GM12874 (cell line): Measurements from ENCODE around the gene RPUSD4.

Experiments
- TF ChIP-seq, protein P1 (sequence below): IDR thresholded peaks from 2 replicates; pipeline ENCODE4 v1.5.1; 2011; ENCODE audit warnings: low read depth, mild to moderate bottlenecking, control low read depth, low read length, moderate library complexity; ENCODE audit not compliant: insufficient read depth

RPUSD4 gene

DNA sequence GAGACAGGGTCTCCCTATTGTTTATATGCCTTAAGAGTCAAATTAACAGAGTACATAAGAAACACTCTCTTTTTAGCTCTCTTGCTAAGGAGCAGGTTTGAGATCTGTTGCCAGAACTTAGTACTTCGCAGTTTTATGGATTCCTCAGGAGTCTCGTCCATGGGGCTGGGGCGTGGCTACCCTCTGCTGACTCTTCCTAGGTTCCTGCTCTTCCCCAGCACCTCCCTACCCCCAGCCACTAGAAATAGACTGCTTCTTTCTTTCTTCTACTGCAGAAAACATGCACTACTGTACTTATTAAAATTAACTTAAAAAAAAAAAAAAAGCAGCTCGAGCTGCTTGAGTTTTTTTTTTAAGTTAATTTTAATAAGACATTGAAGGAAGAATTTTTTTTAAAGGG, 8.1 kb upstream of the RPUSD4 start:
- TF ChIP-seq, protein P1, sequence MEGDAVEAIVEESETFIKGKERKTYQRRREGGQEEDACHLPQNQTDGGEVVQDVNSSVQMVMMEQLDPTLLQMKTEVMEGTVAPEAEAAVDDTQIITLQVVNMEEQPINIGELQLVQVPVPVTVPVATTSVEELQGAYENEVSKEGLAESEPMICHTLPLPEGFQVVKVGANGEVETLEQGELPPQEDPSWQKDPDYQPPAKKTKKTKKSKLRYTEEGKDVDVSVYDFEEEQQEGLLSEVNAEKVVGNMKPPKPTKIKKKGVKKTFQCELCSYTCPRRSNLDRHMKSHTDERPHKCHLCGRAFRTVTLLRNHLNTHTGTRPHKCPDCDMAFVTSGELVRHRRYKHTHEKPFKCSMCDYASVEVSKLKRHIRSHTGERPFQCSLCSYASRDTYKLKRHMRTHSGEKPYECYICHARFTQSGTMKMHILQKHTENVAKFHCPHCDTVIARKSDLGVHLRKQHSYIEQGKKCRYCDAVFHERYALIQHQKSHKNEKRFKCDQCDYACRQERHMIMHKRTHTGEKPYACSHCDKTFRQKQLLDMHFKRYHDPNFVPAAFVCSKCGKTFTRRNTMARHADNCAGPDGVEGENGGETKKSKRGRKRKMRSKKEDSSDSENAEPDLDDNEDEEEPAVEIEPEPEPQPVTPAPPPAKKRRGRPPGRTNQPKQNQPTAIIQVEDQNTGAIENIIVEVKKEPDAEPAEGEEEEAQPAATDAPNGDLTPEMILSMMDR: no peak

DNA sequence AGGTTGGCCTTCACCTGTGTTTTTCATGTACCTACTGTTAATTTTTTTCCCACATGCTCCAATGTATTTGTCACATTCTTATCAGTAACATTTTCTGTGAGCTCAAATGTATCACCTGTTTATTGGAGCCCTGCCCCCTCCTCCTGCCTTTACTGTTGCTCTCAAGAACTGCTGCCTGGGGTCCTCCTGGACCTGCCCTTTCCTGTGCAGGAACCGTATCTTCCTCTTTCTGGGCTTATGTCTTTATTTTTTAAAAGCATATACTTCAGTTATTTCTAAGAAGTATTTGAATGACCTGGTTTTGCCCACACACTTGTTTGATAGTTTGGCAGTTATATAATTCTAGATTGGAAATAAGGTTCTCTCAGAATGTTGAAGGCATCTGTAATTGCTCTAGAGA, 6.0 kb upstream of the RPUSD4 start:
- TF ChIP-seq, protein P1: no peak

DNA sequence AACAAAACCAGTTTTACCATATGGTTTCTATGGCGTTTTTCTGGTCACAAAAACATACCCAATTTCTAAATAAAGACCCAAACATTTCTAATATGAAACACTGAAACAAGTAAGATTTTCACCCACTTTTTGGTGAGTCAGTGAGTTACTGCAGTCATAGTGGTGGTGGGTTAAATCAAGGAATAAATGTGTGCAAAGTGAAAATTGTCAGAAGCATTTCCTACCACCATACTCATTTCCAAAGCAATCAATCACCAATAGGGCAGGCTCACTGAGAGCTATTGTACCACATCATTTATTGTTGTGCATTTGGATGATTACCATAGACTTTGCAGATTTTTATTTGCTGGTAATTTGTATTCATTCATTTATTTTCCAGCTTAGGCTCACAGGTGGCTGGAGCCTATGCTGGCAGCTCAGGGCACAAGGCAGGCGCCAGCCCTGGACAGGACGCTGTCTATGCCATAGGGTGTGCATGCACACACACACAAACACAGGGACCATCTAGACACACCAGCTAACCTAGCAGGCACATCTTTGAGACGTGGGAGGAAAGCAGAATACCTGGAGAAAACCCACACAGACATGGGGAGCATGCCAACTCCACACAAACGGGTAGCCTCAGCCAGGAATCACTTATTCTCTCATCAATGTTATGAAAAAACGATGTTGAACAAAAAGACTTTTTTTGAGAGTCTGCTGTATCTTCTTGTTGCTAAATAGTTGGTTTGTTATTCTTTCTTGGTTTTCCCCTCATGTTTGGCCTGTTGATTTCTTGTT, 5.3 kb upstream of the RPUSD4 start:
- TF ChIP-seq, protein P1: no peak

- TF ChIP-seq, protein P1: no peak
Observed at GRCh38 chr11:126214841-126215240, 3.4 kb upstream of the RPUSD4 start.

- TF ChIP-seq, protein P1: no peak
Observed at GRCh38 chr11:126214441-126214840, 3.0 kb upstream of the RPUSD4 start.

DNA sequence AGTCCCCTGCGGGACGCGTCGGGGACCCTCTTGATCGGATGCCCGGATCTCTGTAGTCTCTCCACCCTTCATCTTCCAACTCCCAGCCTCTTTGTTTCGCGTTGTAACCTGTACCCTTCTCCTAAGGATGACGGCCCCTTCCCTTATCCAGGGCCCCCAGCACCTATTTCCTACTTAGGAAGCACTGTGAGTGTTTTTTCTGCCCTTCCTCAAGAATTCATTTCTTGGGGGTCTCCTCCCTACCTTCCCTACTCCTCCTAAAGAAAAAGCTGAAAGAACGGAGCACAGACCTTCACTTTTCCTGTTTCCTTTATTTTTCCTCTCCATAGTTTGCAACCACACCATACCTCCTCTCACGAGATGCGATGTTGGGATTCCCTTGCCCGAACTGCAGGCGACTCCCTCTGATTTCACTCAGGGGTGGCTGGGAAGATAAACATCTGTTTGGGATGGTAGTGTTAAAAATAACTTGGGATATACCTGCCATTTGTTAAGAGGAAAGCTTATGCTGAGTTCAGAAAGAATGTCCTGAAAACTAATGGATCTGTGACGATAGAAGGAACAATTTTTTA, 725 bp upstream of the RPUSD4 start:
- TF ChIP-seq, protein P1: no peak

- TF ChIP-seq, protein P1: no peak
Observed at GRCh38 chr11:126210871-126211235, 597 bp downstream of the RPUSD4 start.
